ENCODE data around the gene URAD.

URAD gene

GRCh38 chr13:27991881-27992280 is 3.4 kb upstream of the URAD start:
- H3K4me3 ChIP-seq (ENCODE audit: low read depth, low read length), result no peak overlapping the region
- no peak for TF ChIP-seq MAX (IDR thresholded peaks at IDR 0.05; ENCODE audit: low read depth, low read length)
- no peak for TF ChIP-seq MYC (IDR thresholded peaks at IDR 0.05; ENCODE audit: low read depth, low read length)
- no peak for TF ChIP-seq POLR2A (IDR thresholded peaks at IDR 0.05; ENCODE audit: extremely low read depth, insufficient read length)
- TF ChIP-seq, protein P1, sequence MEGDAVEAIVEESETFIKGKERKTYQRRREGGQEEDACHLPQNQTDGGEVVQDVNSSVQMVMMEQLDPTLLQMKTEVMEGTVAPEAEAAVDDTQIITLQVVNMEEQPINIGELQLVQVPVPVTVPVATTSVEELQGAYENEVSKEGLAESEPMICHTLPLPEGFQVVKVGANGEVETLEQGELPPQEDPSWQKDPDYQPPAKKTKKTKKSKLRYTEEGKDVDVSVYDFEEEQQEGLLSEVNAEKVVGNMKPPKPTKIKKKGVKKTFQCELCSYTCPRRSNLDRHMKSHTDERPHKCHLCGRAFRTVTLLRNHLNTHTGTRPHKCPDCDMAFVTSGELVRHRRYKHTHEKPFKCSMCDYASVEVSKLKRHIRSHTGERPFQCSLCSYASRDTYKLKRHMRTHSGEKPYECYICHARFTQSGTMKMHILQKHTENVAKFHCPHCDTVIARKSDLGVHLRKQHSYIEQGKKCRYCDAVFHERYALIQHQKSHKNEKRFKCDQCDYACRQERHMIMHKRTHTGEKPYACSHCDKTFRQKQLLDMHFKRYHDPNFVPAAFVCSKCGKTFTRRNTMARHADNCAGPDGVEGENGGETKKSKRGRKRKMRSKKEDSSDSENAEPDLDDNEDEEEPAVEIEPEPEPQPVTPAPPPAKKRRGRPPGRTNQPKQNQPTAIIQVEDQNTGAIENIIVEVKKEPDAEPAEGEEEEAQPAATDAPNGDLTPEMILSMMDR (IDR thresholded peaks at IDR 0.05; ENCODE audit: low read depth, low read length), result no peak
- no peak for DNase-seq (ENCODE audit: low read depth)

DNA sequence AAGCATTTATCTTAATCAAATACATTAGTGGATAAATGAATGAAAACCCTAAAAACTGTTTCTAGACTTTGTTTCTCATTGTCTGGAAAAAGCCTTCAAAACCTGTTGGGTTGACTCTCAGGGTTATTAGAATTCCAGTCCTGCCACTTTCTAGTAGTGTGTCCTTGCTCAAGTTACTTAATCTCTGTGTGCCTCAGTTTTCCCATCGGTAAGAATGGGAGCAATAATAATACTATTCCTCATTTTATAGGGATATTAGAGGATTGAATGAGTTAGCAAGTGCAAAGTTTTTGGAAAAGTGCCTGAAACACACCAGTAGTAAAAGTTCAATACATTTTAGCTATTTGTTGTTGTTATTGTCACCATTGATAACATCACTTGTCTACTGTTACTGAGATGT is 2.9 kb downstream of the URAD start:
- no peak for TF ChIP-seq MYC (IDR thresholded peaks at IDR 0.05; ENCODE audit: low read depth, low read length)
- TF ChIP-seq, protein P1 (IDR thresholded peaks at IDR 0.05; ENCODE audit: low read depth, low read length), result no peak
- no peak for TF ChIP-seq MAX (IDR thresholded peaks at IDR 0.05; ENCODE audit: low read depth, low read length)
- no peak for TF ChIP-seq POLR2A (IDR thresholded peaks at IDR 0.05; ENCODE audit: extremely low read depth, insufficient read length)
- no peak overlapping the region for H3K4me3 ChIP-seq (ENCODE audit: low read depth, low read length)
- no peak for DNase-seq (ENCODE audit: low read depth)

- TF ChIP-seq, protein P1 (IDR thresholded peaks at IDR 0.05; ENCODE audit: low read depth, low read length), result no peak
- no peak for TF ChIP-seq MYC (IDR thresholded peaks at IDR 0.05; ENCODE audit: low read depth, low read length)
- no peak for TF ChIP-seq POLR2A (IDR thresholded peaks at IDR 0.05; ENCODE audit: extremely low read depth, insufficient read length)
- no peak for TF ChIP-seq MAX (IDR thresholded peaks at IDR 0.05; ENCODE audit: low read depth, low read length)
- H3K4me3 ChIP-seq (ENCODE audit: low read depth, low read length), result no peak overlapping the region
- no peak for DNase-seq (ENCODE audit: low read depth)
These were observed 6.1 kb downstream of the URAD start for GRCh38 chr13:27982361-27982760.

DNA sequence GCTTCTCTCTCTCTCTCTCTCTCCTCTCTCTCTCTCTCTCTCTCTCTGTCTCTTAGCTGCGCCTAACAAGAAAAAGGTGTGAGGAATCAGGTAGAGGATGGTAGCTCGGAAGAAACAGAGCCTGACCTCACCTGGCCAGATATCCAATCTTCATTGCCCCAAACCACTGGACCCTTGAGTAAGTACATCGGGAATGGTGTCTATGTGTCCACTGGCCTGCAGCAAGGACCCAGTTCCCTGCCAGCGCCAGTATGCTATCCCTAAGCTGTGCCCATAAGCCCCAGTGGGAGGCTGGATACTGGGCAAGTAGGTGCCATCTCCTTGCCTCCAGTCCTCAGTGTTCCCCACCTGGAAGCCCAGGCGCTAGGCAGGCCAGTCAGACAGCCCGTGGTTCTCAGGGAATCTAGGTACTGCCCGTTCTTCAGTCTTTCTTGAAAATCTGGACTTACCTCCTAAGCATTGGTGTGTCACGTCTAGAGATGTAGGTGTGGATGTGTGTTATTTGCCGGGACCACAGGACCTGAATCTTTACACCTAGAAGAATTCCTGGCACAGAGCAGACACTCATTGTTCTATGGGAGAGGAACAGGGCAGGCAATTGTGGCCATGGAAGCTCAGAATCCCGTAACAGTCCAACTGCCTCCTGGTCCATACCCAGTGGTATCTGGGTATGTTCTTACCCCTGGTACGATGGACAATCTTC is 7.3 kb downstream of the URAD start:
- TF ChIP-seq MAX (IDR thresholded peaks at IDR 0.05; ENCODE audit: low read depth, low read length) (no peak), POLR2A (IDR thresholded peaks at IDR 0.05; ENCODE audit: extremely low read depth, insufficient read length) (no peak), MYC (IDR thresholded peaks at IDR 0.05; ENCODE audit: low read depth, low read length) (no peak)
- TF ChIP-seq, protein P1 (IDR thresholded peaks at IDR 0.05; ENCODE audit: low read depth, low read length), result no peak
- H3K4me3 ChIP-seq (ENCODE audit: low read depth, low read length), result no peak overlapping the region
- DNase-seq (ENCODE audit: low read depth), result no peak

DNA sequence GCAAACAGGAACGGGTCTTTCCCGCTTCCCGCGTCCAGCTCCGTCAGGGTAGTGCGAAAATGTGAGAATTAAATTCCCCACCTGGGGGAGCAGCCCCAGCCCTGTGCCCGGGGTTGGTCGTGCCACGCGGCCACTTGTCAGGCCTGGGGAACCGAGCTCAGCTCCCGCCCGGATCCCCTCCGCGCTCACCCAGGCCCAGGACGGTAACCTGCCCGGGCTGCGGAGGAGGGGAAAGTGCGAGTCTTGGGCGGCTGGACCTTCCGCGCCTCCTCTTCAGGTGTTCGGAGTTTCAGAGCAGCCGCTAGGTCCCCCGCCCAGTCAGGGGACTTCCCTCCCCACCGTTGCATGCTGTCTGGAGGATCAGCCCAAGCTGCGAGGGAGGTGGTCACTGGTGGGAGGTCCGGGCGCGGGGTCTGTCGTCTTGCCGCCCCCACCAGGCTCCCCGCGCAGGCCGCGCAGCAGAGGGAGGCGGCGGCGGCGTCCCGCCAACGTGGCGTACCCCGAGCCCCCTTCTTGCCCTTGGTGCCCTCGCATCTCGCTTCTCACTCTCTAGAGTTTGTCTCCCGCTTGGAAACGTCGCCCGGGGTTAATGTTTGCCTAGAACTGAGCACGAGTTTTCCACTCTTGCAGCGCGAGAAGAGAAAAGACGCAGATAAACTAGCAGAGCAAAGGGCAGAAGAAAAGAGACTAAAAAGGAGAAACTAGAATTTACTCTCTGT is 8.1 kb downstream of the URAD start:
- no peak for DNase-seq (ENCODE audit: low read depth)
- no peak overlapping the region for H3K4me3 ChIP-seq (ENCODE audit: low read depth, low read length)
- TF ChIP-seq MAX (IDR thresholded peaks at IDR 0.05; ENCODE audit: low read depth, low read length) (no peak), POLR2A (IDR thresholded peaks at IDR 0.05; ENCODE audit: extremely low read depth, insufficient read length) (no peak)

DNA sequence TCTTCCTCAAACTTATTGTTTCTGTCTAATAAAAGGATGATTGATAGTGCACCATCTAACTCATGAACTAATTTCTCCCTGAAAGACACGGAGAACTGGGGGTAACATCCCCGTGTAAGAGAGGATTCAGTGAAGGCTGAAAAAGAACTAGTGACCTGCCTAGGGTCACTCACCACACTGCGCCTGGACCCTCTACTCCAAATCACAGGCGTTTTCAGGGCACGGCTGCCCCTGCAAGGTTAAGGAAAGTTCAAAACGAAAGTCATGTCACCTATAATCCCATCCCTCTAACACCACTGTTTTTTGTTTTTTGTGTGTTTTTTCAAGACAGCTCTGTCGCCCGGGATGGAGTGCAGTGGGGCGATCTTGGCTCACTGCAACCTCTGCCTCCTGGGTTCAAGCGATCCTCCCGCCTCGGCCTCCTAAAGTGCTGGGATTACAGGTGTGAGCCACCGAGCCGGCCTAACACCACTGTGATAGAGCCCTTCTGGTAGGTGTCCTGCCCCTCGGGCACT is 8.7 kb downstream of the URAD start:
- TF ChIP-seq MYC (IDR thresholded peaks at IDR 0.05; ENCODE audit: low read depth, low read length) (no peak), MAX (IDR thresholded peaks at IDR 0.05; ENCODE audit: low read depth, low read length) (no peak), POLR2A (IDR thresholded peaks at IDR 0.05; ENCODE audit: extremely low read depth, insufficient read length) (no peak)
- TF ChIP-seq, protein P1 (IDR thresholded peaks at IDR 0.05; ENCODE audit: low read depth, low read length), result no peak
- no peak overlapping the region for H3K4me3 ChIP-seq (ENCODE audit: low read depth, low read length)
- no peak for DNase-seq (ENCODE audit: low read depth)

All from NB4 (cell line).